ENCODE data around the gene VPS13D. TPM values are rescaled to one million over a fixed set of nuclear protein-coding genes. Genes with fewer than 3 reads are reported as not detected.

VPS13D gene
- total RNA-seq, 1 experiment from 2014 or later, result 29.0 TPM

- 0 out of 2 replicates have a peak overlapping the region, but pooled peaks have one; percentile 19 for H3K27ac Mint-ChIP-seq
- no peak for TF ChIP-seq ERG (CRISPR knock-in tag; IDR thresholded peaks at IDR 0.05)
- TF ChIP-seq NR2C2 (CRISPR knock-in tag; IDR thresholded peaks at IDR 0.05), result no peak
- no peak for TF ChIP-seq CREB1 (CRISPR knock-in tag; IDR thresholded peaks at IDR 0.05)
- DNase-seq (ENCODE audit: low spot score), result peak; percentile 4
Observed at GRCh38 chr1:12547586-12548225, 317.9 kb downstream of the VPS13D start.

GRCh38 chr1:12548279-12548972 is 318.6 kb downstream of the VPS13D start:
- Mint-ChIP-seq H3K27ac (no peak overlapping the region), H3K27me3 (ENCODE audit: low read depth) (no peaks in the 10 kb centered on the region), H3K9me3 (no peaks in the 10 kb centered on the region), H3K36me3 (no peaks in the 10 kb centered on the region), H3K4me1 (peaks cover 21% of the 10 kb centered on the region), H3K4me3 (no peak overlapping the region)
- ATAC-seq (no peak), DNase-seq (ENCODE audit: low spot score) (peak; percentile 4)
- ChIA-PET POLR2A (no interaction called here), CTCF (no interaction called here)
- TF ChIP-seq FOXK1 (CRISPR knock-in tag; IDR thresholded peaks at IDR 0.05) (no peak), GRHL2 (CRISPR knock-in tag; IDR thresholded peaks at IDR 0.05; ENCODE audit: insufficient replicate concordance, severe bottlenecking) (no peak), SMAD4 (CRISPR knock-in tag; IDR thresholded peaks at IDR 0.05) (no peak), GABPB1 (CRISPR knock-in tag; IDR thresholded peaks at IDR 0.05) (no peak), ZNF532 (CRISPR knock-in tag; IDR thresholded peaks at IDR 0.05; ENCODE audit: borderline replicate concordance) (no peak), ZNF121 (CRISPR knock-in tag; IDR thresholded peaks at IDR 0.05) (no peak), SMAD3 (CRISPR knock-in tag; IDR thresholded peaks at IDR 0.05; ENCODE audit: borderline replicate concordance) (no peak), ZMAT4 (CRISPR knock-in tag; IDR thresholded peaks at IDR 0.05) (no peak), NFATC4 (CRISPR knock-in tag; IDR thresholded peaks at IDR 0.05) (no peak), FOXJ3 (CRISPR knock-in tag; IDR thresholded peaks at IDR 0.05; ENCODE audit: borderline replicate concordance) (no peak), ETV6 (CRISPR knock-in tag; IDR thresholded peaks at IDR 0.05) (no peak), AFF4 (CRISPR knock-in tag; IDR thresholded peaks at IDR 0.05; ENCODE audit: borderline replicate concordance) (no peak), ESRRA (CRISPR knock-in tag; IDR thresholded peaks at IDR 0.05; ENCODE audit: borderline replicate concordance) (no peak), ZNF219 (CRISPR knock-in tag; IDR thresholded peaks at IDR 0.05; ENCODE audit: borderline replicate concordance) (no peak), CREM (CRISPR knock-in tag; IDR thresholded peaks at IDR 0.05) (no peak), ZNF671 (CRISPR knock-in tag; IDR thresholded peaks at IDR 0.05) (no peak), IRF1 (CRISPR knock-in tag; IDR thresholded peaks at IDR 0.05) (no peak)

More at GRCh38 chr1:12547586-12548225, 317.9 kb downstream of the VPS13D start:
- POLR2A ChIA-PET, result no interaction called here
- Mint-ChIP-seq H3K9me3 (no peaks in the 10 kb centered on the region), H3K27me3 (ENCODE audit: low read depth) (no peaks in the 10 kb centered on the region), H3K4me1 (peaks cover 16% of the 10 kb centered on the region), H3K4me3 (no peak overlapping the region), H3K36me3 (no peaks in the 10 kb centered on the region)
- CTCF ChIA-PET, result interaction anchor here (1.1 kb wide), 1 partner anchor 82 kb away, joined by 4 read pairs; no protein-coding TSS in a partner anchor
- ATAC-seq, result no peak

Measured in WTC11 (cell line).